ENCODE measurements around the gene TNP2. TPM values are rescaled to one million over a fixed set of nuclear protein-coding genes. Genes with fewer than 3 reads are reported as not detected.
A peak's percentile ranks its signal among the peaks of the same experiment; 100 is the strongest.

TNP2 gene
- polyA plus RNA-seq, 1 donor, result not detected

- DNase-seq, result no peak
- H3K4me1 ChIP-seq (ENCODE audit: control insufficient read depth, insufficient read depth, low read length), result no peaks in the 10 kb centered on the region
- H3K36me3 ChIP-seq (ENCODE audit: control insufficient read depth, insufficient read depth, low read length), result no peaks in the 10 kb centered on the region
- no peaks in the 10 kb centered on the region for H3K9me3 ChIP-seq (ENCODE audit: control insufficient read depth, low read depth, low read length)
- H3K27ac ChIP-seq (ENCODE audit: low read length), result no peak overlapping the region
- no peak overlapping the region for H3K4me3 ChIP-seq (ENCODE audit: low read length)
- H3K27me3 ChIP-seq (ENCODE audit: control insufficient read depth, insufficient read depth, low read length), result no peaks in the 10 kb centered on the region
- no CpG with 5 or more reads among the region's 8 CpGs for WGBS (ENCODE audit: insufficient coverage, low lambda C conversion rate)
These were observed 6.2 kb downstream of the TNP2 start for GRCh38 chr16:11262915-11263314.

- DNase-seq, result no peak
- no peaks in the 10 kb centered on the region for H3K36me3 ChIP-seq (ENCODE audit: control insufficient read depth, insufficient read depth, low read length)
- H3K4me1 ChIP-seq (ENCODE audit: control insufficient read depth, insufficient read depth, low read length), result peaks cover 9% of the 10 kb centered on the region
- no peaks in the 10 kb centered on the region for H3K27me3 ChIP-seq (ENCODE audit: control insufficient read depth, insufficient read depth, low read length)
- H3K4me3 ChIP-seq (ENCODE audit: low read length), result no peak overlapping the region
- no peaks in the 10 kb centered on the region for H3K9me3 ChIP-seq (ENCODE audit: control insufficient read depth, low read depth, low read length)
- 80% methylated on average over 1 of the region's 3 CpGs for WGBS (ENCODE audit: insufficient coverage, low lambda C conversion rate)
- H3K27ac ChIP-seq (ENCODE audit: low read length), result no peak overlapping the region
These were observed 8.5 kb downstream of the TNP2 start for GRCh38 chr16:11260596-11260966.

GRCh38 chr16:11259655-11260595, 9.2 kb downstream of the TNP2 start:
- H3K4me1 ChIP-seq (ENCODE audit: control insufficient read depth, insufficient read depth, low read length), result peaks cover 9% of the 10 kb centered on the region

GRCh38 chr16:11258553-11259492, 10.3 kb downstream of the TNP2 start:
- no peak for DNase-seq
- Histone ChIP-seq H3K9me3 (ENCODE audit: control insufficient read depth, low read depth, low read length) (peaks cover 3% of the 10 kb centered on the region), H3K36me3 (ENCODE audit: control insufficient read depth, insufficient read depth, low read length) (no peaks in the 10 kb centered on the region), H3K4me3 (ENCODE audit: low read length) (no peak overlapping the region), H3K27me3 (ENCODE audit: control insufficient read depth, insufficient read depth, low read length) (peaks cover 7% of the 10 kb centered on the region), H3K27ac (ENCODE audit: low read length) (no peak overlapping the region), H3K4me1 (ENCODE audit: control insufficient read depth, insufficient read depth, low read length) (peaks cover 13% of the 10 kb centered on the region)
- no CpG with 5 or more reads among the region's 15 CpGs for WGBS (ENCODE audit: insufficient coverage, low lambda C conversion rate)

More at GRCh38 chr16:11259655-11260595, 9.2 kb downstream of the TNP2 start:
- Histone ChIP-seq H3K27ac (ENCODE audit: low read length) (no peak overlapping the region), H3K4me3 (ENCODE audit: low read length) (no peak overlapping the region), H3K36me3 (ENCODE audit: control insufficient read depth, insufficient read depth, low read length) (no peaks in the 10 kb centered on the region), H3K27me3 (ENCODE audit: control insufficient read depth, insufficient read depth, low read length) (no peaks in the 10 kb centered on the region), H3K9me3 (ENCODE audit: control insufficient read depth, low read depth, low read length) (no peaks in the 10 kb centered on the region)
- no peak for DNase-seq
- 100% methylated on average over 2 of the region's 12 CpGs for WGBS (ENCODE audit: insufficient coverage, low lambda C conversion rate)

- peaks cover 3% of the 10 kb centered on the region for H3K9me3 ChIP-seq (ENCODE audit: control insufficient read depth, low read depth, low read length)
- DNase-seq, result peak; percentile 74 to 81
- H3K36me3 ChIP-seq (ENCODE audit: control insufficient read depth, insufficient read depth, low read length), result no peaks in the 10 kb centered on the region
- H3K27me3 ChIP-seq (ENCODE audit: control insufficient read depth, insufficient read depth, low read length), result peaks cover 11% of the 10 kb centered on the region
- H3K4me1 ChIP-seq (ENCODE audit: control insufficient read depth, insufficient read depth, low read length), result peaks cover 13% of the 10 kb centered on the region
- H3K4me3 ChIP-seq (ENCODE audit: low read length), result peak overlapping the region; percentile 82
- H3K27ac ChIP-seq (ENCODE audit: low read length), result peak overlapping the region; percentile 99
- WGBS (ENCODE audit: insufficient coverage, low lambda C conversion rate), result no CpG with 5 or more reads among the region's 21 CpGs
These were observed 11.8 kb downstream of the TNP2 start for GRCh38 chr16:11257131-11257938.

- Histone ChIP-seq H3K4me3 (ENCODE audit: low read length) (peak overlapping the region; percentile 82), H3K4me1 (ENCODE audit: control insufficient read depth, insufficient read depth, low read length) (peaks cover 13% of the 10 kb centered on the region), H3K9me3 (ENCODE audit: control insufficient read depth, low read depth, low read length) (peaks cover 3% of the 10 kb centered on the region), H3K27ac (ENCODE audit: low read length) (peak overlapping the region; percentile 99), H3K36me3 (ENCODE audit: control insufficient read depth, insufficient read depth, low read length) (no peaks in the 10 kb centered on the region), H3K27me3 (ENCODE audit: control insufficient read depth, insufficient read depth, low read length) (peaks cover 13% of the 10 kb centered on the region)
- WGBS (ENCODE audit: insufficient coverage, low lambda C conversion rate), result no CpG with 5 or more reads among the region's 32 CpGs
- DNase-seq, result peak; percentile 47 to 71
These were observed 12.4 kb downstream of the TNP2 start for GRCh38 chr16:11256661-11257130.

- H3K36me3 ChIP-seq (ENCODE audit: control insufficient read depth, insufficient read depth, low read length), result no peaks in the 10 kb centered on the region
- peaks cover 13% of the 10 kb centered on the region for H3K4me1 ChIP-seq (ENCODE audit: control insufficient read depth, insufficient read depth, low read length)
- H3K27ac ChIP-seq (ENCODE audit: low read length), result peak within 1 kb of the TSS; percentile 99
- WGBS (ENCODE audit: insufficient coverage, low lambda C conversion rate), result no CpG with 5 or more reads among the region's 100 CpGs
- H3K27me3 ChIP-seq (ENCODE audit: control insufficient read depth, insufficient read depth, low read length), result peaks cover 13% of the 10 kb centered on the region
- H3K4me3 ChIP-seq (ENCODE audit: low read length), result peak within 1 kb of the TSS; percentile 82
- peak; percentile 71 to 89 for DNase-seq
- peaks cover 3% of the 10 kb centered on the region for H3K9me3 ChIP-seq (ENCODE audit: control insufficient read depth, low read depth, low read length)
These were observed 13.1 kb downstream of the TNP2 start, which contains the start of gene SOCS1 for GRCh38 chr16:11255737-11256660. SOCS1 (minus strand) TSS chr16:11256204; CDS start chr16:11255478, 726 bp downstream.

- Histone ChIP-seq H3K9me3 (ENCODE audit: control insufficient read depth, low read depth, low read length) (peaks cover 3% of the 10 kb centered on the region), H3K4me3 (ENCODE audit: low read length) (peak overlapping the region; percentile 43), H3K4me1 (ENCODE audit: control insufficient read depth, insufficient read depth, low read length) (peaks cover 13% of the 10 kb centered on the region), H3K27ac (ENCODE audit: low read length) (no peak overlapping the region), H3K27me3 (ENCODE audit: control insufficient read depth, insufficient read depth, low read length) (peaks cover 13% of the 10 kb centered on the region), H3K36me3 (ENCODE audit: control insufficient read depth, insufficient read depth, low read length) (no peaks in the 10 kb centered on the region)
- no CpG with 5 or more reads among the region's 105 CpGs for WGBS (ENCODE audit: insufficient coverage, low lambda C conversion rate)
- DNase-seq, result peak; percentile 36 to 79
These were observed 14.0 kb downstream of the TNP2 start for GRCh38 chr16:11254913-11255736.

Data from large intestine (tissue), 3 donors.